Spleen (tissue), 11 donors: ENCODE measurements around the gene DDX4. TPM values are rescaled to one million over a fixed set of nuclear protein-coding genes. Genes with fewer than 3 reads are reported as not detected.

ENCODE experiments used
- DNase-seq: peaks from one replicate; pipeline ENCODE4 v3.0.0-alpha.2; 2020
- H3K27ac ChIP-seq, 8 donors: fragments of 200-600 bp; sonication (generic) in 7 of 8; 1 replicate in 4 of 8; 2 replicates in 4 of 8; pipeline versions ENCODE4 v1.5.0 to v1.8.0; 2016 to 2021; ENCODE audit warnings: inconsistent platforms in 4 of 8, mild to moderate bottlenecking in 4 of 8, moderate library complexity in 1 of 8
- H3K27me3 ChIP-seq, 7 donors: fragments of 200-600 bp; sonication (generic) in 6 of 7; replicated peaks in 1 of 7; 1 replicate in 4 of 7; 2 replicates in 3 of 7; pipeline versions ENCODE4 v1.5.0 to v1.8.0; 2016 to 2021; ENCODE audit warnings: inconsistent platforms in 3 of 7, mild to moderate bottlenecking in 1 of 7
- H3K36me3 ChIP-seq, 6 donors: fragments of 200-600 bp; sonication (generic) in 5 of 6; 1 replicate in 4 of 6; 2 replicates in 2 of 6; pipeline versions ENCODE4 v1.5.0 to v1.8.0; 2016 to 2021; ENCODE audit warnings: inconsistent platforms in 2 of 6
- H3K4me1 ChIP-seq, 6 donors: fragments of 200-600 bp; sonication (generic) in 5 of 6; 1 replicate in 3 of 6; 2 replicates in 3 of 6; pipeline versions ENCODE4 v1.5.0 to v1.8.0; 2016 to 2021; ENCODE audit warnings: inconsistent platforms in 3 of 6
- H3K4me3 ChIP-seq, 8 donors: fragments of 200-600 bp; sonication (generic) in 7 of 8; 1 replicate in 4 of 8; 2 replicates in 4 of 8; pipeline versions ENCODE4 v1.5.0 to v1.8.0; 2016 to 2021; ENCODE audit warnings: inconsistent platforms in 4 of 8, mild to moderate bottlenecking in 4 of 8, moderate library complexity in 2 of 8
- H3K9me3 ChIP-seq, 8 donors: fragments of 200-600 bp; sonication (generic) in 7 of 8; 1 replicate in 4 of 8; 2 replicates in 4 of 8; pipeline versions ENCODE4 v1.5.0 to v1.8.0; 2016 to 2021; ENCODE audit warnings: inconsistent platforms in 4 of 8
- POLR2A ChIP-seq, 3 donors: fragments of 450-650 bp; IDR thresholded peaks; one replicate each; pipeline ENCODE4 v1.5.1; 2017; ENCODE audit warnings: antibody characterized with exemption in 3 of 3, mild to moderate bottlenecking in 1 of 3
- POLR2AphosphoS5 ChIP-seq, 3 donors: sonication (generic); formaldehyde crosslinking; IDR thresholded peaks; one replicate each; pipeline ENCODE4 v1.5.1; 2017; ENCODE audit warnings: antibody characterized with exemption in 3 of 3
- whole genome bisulfite sequencing, 5 donors: extraction: QIAGEN DNeasy Blood & Tissue Kit in 3 of 5; methylation state at CpG; one replicate each; pipeline versions ENCODE4 v1.1.5 to v1.1.7; 2013 to 2018; 5-methylcytosine and 5-hydroxymethylcytosine counted together
- intact Hi-C: fragments of 100-400 bp; cut with DNase I; formaldehyde crosslinking; loops from one replicate; pipeline ENCODE4 v1.15.0; 2023; ENCODE audit warnings: low total_unique reads
- polyA plus RNA-seq, 3 donors: library from polyadenylated mRNA; stranded (reverse); fragments of 200-250 nt; gene quantifications; one replicate each; pipeline ENCODE4 v1.2.1, GENCODE V29; 2013
- small RNA-seq, 4 donors: library from RNA; depleted of rRNA; stranded (forward); fragments of <200 nt; gene quantifications; one replicate each; pipeline ENCODE3, GENCODE V24; 2016
- total RNA-seq, 7 donors: library from RNA; depleted of rRNA in 3 of 7; stranded (reverse); fragments of >200 nt in 3 of 7; fragmentation: NEBNext Ultra II Directional in 4 of 7; extraction: Animal tissue kit (Norgen Biotek cat#: 25700) in 4 of 7; gene quantifications; one replicate each; pipeline versions ENCODE4 v1.1.0 to v1.2.1, GENCODE V29; 2016 to 2021
- TF ChIP-seq, protein P1 (sequence below), 11 experiments: fragments of 200-600 bp in 7 of 11; fragments of 450-650 bp in 4 of 11; sonication (generic) in 4 of 11; IDR thresholded peaks in 8 of 11; conservative IDR thresholded peaks in 3 of 11; 1 replicate in 7 of 11; 2 replicates in 4 of 11; pipeline versions ENCODE4 v1.4.0 to v1.8.0; 2016 to 2021; ENCODE audit warnings: antibody characterized with exemption in 11 of 11, inconsistent platforms in 4 of 11, mild to moderate bottlenecking in 1 of 11
- donor health status: healthy with polysubstance abuse.
- donor health status: DM: no; HTN: no; CAD: no; lungs with moderate emphysema.
- donor health status: DM: no; HTN: no; CAD: no.
- donor health status: Bipolar disorder and iron deficiency.
- donor health status: healthy.
- donor health status: DM: no; HTN: no; CAD: no.
- donor health status: DM: yes; HTN: yes; CAD: no.

The DDX4 gene
- total and polyA plus RNA-seq, 10 donors: 0.07 to 0.30 TPM; not detected in 8

DNA sequence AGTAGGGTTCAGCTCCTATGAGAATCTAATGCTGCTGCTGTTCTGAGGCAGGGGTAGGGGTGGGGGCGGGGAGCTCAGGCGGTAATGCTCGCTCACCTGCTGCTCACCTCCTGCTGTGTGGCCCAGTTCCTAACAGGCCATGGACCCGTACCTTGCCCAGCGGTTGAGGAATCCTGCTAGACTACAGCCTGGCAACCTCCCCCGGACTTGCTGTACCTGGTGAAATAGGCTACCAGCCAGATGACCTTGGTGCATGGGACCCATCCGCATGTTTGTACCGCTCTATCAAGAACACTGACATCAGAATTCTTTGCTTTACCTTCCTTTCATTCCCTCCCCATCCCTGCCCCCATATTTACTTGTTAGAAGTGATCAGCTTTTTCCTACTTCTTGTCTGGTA is 128.6 kb downstream of the DDX4 start:
- 93 to 99% (median 97%) methylated on average over 5 to 8 of the region's 8 CpGs for WGBS, 5 donors
- Histone ChIP-seq H3K4me3 (no peak overlapping the region), H3K27ac (no peak overlapping the region), H3K36me3 (no peaks in the 10 kb centered on the region), H3K9me3 (no peaks in the 10 kb centered on the region), H3K27me3 (no peaks in the 10 kb centered on the region), H3K4me1 (no peaks in the 10 kb centered on the region)
- TF ChIP-seq POLR2AphosphoS5 (IDR thresholded peaks at IDR 0.05) (no peak), POLR2A (IDR thresholded peaks at IDR 0.05) (no peak)
- TF ChIP-seq, protein P1, sequence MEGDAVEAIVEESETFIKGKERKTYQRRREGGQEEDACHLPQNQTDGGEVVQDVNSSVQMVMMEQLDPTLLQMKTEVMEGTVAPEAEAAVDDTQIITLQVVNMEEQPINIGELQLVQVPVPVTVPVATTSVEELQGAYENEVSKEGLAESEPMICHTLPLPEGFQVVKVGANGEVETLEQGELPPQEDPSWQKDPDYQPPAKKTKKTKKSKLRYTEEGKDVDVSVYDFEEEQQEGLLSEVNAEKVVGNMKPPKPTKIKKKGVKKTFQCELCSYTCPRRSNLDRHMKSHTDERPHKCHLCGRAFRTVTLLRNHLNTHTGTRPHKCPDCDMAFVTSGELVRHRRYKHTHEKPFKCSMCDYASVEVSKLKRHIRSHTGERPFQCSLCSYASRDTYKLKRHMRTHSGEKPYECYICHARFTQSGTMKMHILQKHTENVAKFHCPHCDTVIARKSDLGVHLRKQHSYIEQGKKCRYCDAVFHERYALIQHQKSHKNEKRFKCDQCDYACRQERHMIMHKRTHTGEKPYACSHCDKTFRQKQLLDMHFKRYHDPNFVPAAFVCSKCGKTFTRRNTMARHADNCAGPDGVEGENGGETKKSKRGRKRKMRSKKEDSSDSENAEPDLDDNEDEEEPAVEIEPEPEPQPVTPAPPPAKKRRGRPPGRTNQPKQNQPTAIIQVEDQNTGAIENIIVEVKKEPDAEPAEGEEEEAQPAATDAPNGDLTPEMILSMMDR (IDR thresholded peaks at IDR 0.05 in 8 of 11, conservative IDR thresholded peaks at IDR 0.05 in 3 of 11): no peak
- intact Hi-C loops: no loop called here
- DNase-seq: no peak

Small RNAs within 50 kb of the gene (small RNA-seq; reads per million reads assigned to genes)
- gene AC016632.1 (0 reads per million in 4 donors), gene RNA5SP183 (0 reads per million in 4 donors)

Other genes starting within 250 kb of the DDX4 start
- 10 to 100 TPM; 17.0 to 95.5 (median 40.0) TPM for gene PLPP1, start 203.1 kb upstream of the DDX4 start, total RNA-seq
- 10 to 100 TPM; 20.6 to 49.5 (median 34.1) TPM for gene PLPP1, start 203.1 kb upstream of the DDX4 start, polyA plus RNA-seq
- 10 to 100 TPM; 23.7 to 45.0 (median 28.8) TPM for gene SLC38A9, start 25.7 kb upstream of the DDX4 start, total RNA-seq
- 1 to 10 TPM; 7.9 to 8.8 (median 8.1) TPM for gene SLC38A9, start 25.7 kb upstream of the DDX4 start, polyA plus RNA-seq
- under 1 TPM in 1 of 7 donors, not detected in 6; 0.20 TPM for gene IL31RA, start 113.3 kb downstream of the DDX4 start, total RNA-seq
- gene IL31RA, start 113.3 kb downstream of the DDX4 start, polyA plus RNA-seq: under 1 TPM in 2 of 3 donors, not detected in 1; 0.02 to 0.03 TPM